ENCODE results near the gene KLF11.

The KLF11 gene

DNA sequence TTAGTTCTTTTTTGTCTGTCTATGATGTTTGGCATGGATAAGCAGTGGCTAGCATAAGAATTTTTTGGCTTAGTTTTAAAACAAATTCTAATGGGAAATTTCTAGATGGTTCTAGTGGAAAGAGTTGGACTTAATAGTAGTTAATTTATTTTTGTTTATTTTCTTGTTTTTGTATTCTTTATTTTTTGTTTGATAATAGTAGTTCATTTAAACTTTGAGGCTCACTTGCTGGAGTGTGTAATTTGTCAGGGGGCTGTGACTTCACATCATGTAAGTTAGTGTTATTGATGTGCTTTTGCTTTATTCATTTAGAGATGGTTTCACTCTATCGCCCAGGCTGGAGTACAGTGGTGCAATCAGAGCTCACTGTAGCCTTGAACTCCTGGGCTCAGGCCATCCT lies 43.7 kb upstream of the KLF11 start:
- in situ Hi-C loops (cut with HindIII; ENCODE audit: low sequenced_read_pairs) = no loop called here

DNA sequence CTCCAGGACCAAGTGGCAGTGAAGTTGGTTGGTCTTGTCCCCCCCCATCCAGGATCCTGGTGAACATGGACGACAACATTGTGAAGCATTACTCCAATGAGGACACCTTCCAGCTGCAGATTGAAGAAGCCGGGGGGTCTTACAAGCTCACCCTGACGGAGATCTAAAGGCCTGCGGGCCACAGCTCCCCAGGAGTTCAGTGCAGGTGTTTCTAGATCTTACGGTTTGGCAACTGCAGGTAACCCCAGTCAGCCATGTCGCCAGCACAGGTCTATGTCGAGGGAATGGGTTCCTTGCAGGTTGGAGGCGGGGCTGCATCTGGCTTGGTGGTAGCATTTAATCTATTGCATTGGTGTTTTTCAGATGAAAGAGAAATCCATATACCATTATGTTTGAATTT lies 42.8 kb upstream of the KLF11 start:
- in situ Hi-C loops (cut with HindIII; ENCODE audit: low sequenced_read_pairs) = no loop called here
- no peak overlapping the region for H3K4me3 ChIP-seq (ENCODE audit: low read depth, low read length)
- no peak for DNase-seq (ENCODE audit: low read depth)
- no peak for TF ChIP-seq CTCF (IDR thresholded peaks at IDR 0.05; ENCODE audit: low read depth, low read length, missing control alignments)

More for the DNA sequence above, 43.7 kb upstream of the KLF11 start:
- DNase-seq (ENCODE audit: low read depth) = no peak
- no peak overlapping the region for H3K4me3 ChIP-seq (ENCODE audit: low read depth, low read length)
- TF ChIP-seq CTCF (IDR thresholded peaks at IDR 0.05; ENCODE audit: low read depth, low read length, missing control alignments) = no peak

DNA sequence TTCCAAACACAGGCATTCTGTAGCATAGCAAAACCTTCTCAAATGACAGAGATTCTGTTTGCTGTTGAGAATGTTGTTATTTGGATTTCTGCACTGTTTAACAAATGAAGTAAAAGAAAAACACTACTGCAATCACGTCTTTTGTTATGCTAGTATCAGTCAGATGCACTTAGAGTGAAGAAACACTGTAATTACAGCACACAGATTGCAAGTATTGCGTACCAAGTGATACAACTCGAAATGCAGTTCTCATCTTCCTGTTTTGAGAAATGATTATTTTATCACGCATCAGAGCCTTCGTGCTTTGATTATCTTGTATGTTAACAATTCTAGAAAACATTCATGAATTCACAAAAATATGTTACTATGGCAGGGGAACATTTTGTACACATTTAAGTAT lies 41.8 kb upstream of the KLF11 start:
- TF ChIP-seq CTCF (IDR thresholded peaks at IDR 0.05; ENCODE audit: low read depth, low read length, missing control alignments) = no peak
- no peak overlapping the region for H3K4me3 ChIP-seq (ENCODE audit: low read depth, low read length)
- in situ Hi-C loops (cut with HindIII; ENCODE audit: low sequenced_read_pairs) = no loop called here
- no peak for DNase-seq (ENCODE audit: low read depth)

DNA sequence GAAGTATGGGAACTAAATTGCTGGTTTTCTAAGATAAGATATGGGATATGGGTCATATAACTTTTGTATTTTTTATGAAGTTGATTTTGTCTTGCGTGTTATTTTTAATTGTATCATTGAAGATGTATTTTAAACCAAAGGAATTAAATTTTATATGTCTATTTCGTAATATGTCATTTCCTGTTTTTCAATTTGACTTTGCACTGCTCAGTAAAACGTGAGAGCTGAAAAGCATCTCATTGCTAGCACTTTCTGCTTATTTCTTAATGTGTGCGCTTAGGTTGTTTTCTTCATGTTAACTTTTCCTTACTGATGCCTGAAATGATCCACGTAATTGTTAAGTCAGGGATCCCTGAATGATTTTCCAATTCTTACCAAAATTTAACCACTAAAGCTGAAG lies 41.2 kb upstream of the KLF11 start:
- no peak overlapping the region for H3K4me3 ChIP-seq (ENCODE audit: low read depth, low read length)
- TF ChIP-seq CTCF (IDR thresholded peaks at IDR 0.05; ENCODE audit: low read depth, low read length, missing control alignments) = no peak
- DNase-seq (ENCODE audit: low read depth) = no peak
- in situ Hi-C loops (cut with HindIII; ENCODE audit: low sequenced_read_pairs) = no loop called here

DNA sequence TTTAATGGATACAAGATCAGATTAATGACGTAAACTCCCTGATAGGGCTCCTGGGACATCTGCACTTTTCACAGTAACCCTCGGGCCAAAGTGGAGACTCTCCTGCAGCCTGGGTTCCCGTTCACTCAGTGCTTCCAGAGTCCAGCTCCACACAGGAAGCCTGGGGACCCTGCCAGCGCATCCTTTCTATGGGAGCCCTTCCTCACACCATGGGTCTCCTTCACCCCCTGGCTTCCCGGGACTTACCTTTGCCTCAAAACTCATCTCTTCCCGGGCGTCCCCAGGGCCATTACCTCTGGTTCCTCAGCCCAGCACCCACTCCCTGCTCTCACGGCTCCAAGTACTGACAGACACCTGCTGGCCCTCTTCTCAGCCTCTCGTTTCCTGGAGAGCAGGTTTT lies 40.7 kb upstream of the KLF11 start:
- no peak overlapping the region for H3K4me3 ChIP-seq (ENCODE audit: low read depth, low read length)
- TF ChIP-seq CTCF (IDR thresholded peaks at IDR 0.05; ENCODE audit: low read depth, low read length, missing control alignments) = no peak
- DNase-seq (ENCODE audit: low read depth) = no peak
- in situ Hi-C loops (cut with HindIII; ENCODE audit: low sequenced_read_pairs) = no loop called here

- no peak overlapping the region for H3K4me3 ChIP-seq (ENCODE audit: low read depth, low read length)
- TF ChIP-seq CTCF (IDR thresholded peaks at IDR 0.05; ENCODE audit: low read depth, low read length, missing control alignments) = no peak
- no peak for DNase-seq (ENCODE audit: low read depth)
- in situ Hi-C loops (cut with HindIII; ENCODE audit: low sequenced_read_pairs) = no loop called here
Observed at GRCh38 chr2:10003206-10004125, 39.9 kb upstream of the KLF11 start.
